Neural cell (in vitro differentiated cells): Measurements from ENCODE around the gene B3GALNT2.

ENCODE experiments used
- CTCF ChIP-seq: fragments of 450-650 bp; IDR thresholded peaks from 2 replicates; pipeline ENCODE4 v1.5.1; 2014; ENCODE audit warnings: antibody characterized with exemption, mild to moderate bottlenecking, moderate library complexity; ENCODE audit not compliant: poor library complexity, severe bottlenecking
- EP300 ChIP-seq: fragments of 450-650 bp; conservative IDR thresholded peaks from 2 replicates; pipeline ENCODE4 v1.6.1; 2014; ENCODE audit warnings: antibody characterized with exemption, mild to moderate bottlenecking, moderate library complexity; ENCODE audit not compliant: poor library complexity, severe bottlenecking
- EZH2 ChIP-seq: fragments of 200-600, 300-800 bp; shearing (Covaris generic), sonication (generic); IDR thresholded peaks from 2 replicates; pipeline ENCODE4 v1.6.1; 2014; ENCODE audit warnings: antibody characterized with exemption, low read length, borderline replicate concordance, mild to moderate bottlenecking; ENCODE audit not compliant: insufficient read depth, poor library complexity, severe bottlenecking
- MXI1 ChIP-seq: fragments of 450-650 bp; conservative IDR thresholded peaks from 2 replicates; pipeline ENCODE4 v1.6.1; 2014; ENCODE audit warnings: antibody characterized with exemption, mild to moderate bottlenecking; ENCODE audit not compliant: poor library complexity, severe bottlenecking
- RAD21 ChIP-seq: fragments of 450-650 bp; conservative IDR thresholded peaks from 2 replicates; pipeline ENCODE4 v1.6.1; 2014; ENCODE audit warnings: antibody characterized with exemption, mild to moderate bottlenecking, moderate library complexity
- TAF1 ChIP-seq: IDR thresholded peaks from 2 replicates; pipeline ENCODE4 v1.6.1; 2012; ENCODE audit warnings: low read depth

- TF ChIP-seq CTCF = no peak
- no peak for TF ChIP-seq EP300
- TF ChIP-seq MXI1 = no peak
- TF ChIP-seq EZH2 = no peak
- TF ChIP-seq TAF1 = no peak
- TF ChIP-seq RAD21 = no peak
These were observed 12.7 kb upstream of the B3GALNT2 start for GRCh38 chr1:235516862-235517446.
